Transverse colon (tissue), 4 donors: ENCODE measurements around the gene TCP11L1.

Experiments used
- CTCF ChIP-seq, 5 experiments: fragments of 200-600 bp in 3 of 5; fragments of 450-650 bp in 2 of 5; sonication (generic) in 3 of 5; IDR thresholded peaks; 1 replicate in 2 of 5; 2 replicates in 3 of 5; pipeline ENCODE4 v1.5.1; 2016 to 2017; ENCODE audit warnings: antibody characterized with exemption in 5 of 5, inconsistent platforms in 3 of 5, mild to moderate bottlenecking in 2 of 5, moderate library complexity in 1 of 5
- POLR2AphosphoS5 ChIP-seq, 3 donors: sonication (generic); formaldehyde crosslinking; IDR thresholded peaks; one replicate each; pipeline ENCODE4 v1.6.1; 2016; ENCODE audit warnings: antibody characterized with exemption in 3 of 3

GRCh38 chr11:33027233-33027632, 12.1 kb upstream of the TCP11L1 start:
- no peak for TF ChIP-seq CTCF (IDR thresholded peaks at IDR 0.05)
- TF ChIP-seq POLR2AphosphoS5 (IDR thresholded peaks at IDR 0.05) = no peak
